ENCODE results near the gene HDAC4.

- TF ChIP-seq, protein P1, sequence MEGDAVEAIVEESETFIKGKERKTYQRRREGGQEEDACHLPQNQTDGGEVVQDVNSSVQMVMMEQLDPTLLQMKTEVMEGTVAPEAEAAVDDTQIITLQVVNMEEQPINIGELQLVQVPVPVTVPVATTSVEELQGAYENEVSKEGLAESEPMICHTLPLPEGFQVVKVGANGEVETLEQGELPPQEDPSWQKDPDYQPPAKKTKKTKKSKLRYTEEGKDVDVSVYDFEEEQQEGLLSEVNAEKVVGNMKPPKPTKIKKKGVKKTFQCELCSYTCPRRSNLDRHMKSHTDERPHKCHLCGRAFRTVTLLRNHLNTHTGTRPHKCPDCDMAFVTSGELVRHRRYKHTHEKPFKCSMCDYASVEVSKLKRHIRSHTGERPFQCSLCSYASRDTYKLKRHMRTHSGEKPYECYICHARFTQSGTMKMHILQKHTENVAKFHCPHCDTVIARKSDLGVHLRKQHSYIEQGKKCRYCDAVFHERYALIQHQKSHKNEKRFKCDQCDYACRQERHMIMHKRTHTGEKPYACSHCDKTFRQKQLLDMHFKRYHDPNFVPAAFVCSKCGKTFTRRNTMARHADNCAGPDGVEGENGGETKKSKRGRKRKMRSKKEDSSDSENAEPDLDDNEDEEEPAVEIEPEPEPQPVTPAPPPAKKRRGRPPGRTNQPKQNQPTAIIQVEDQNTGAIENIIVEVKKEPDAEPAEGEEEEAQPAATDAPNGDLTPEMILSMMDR (IDR thresholded peaks at IDR 0.05) = no peak
- TF ChIP-seq EP300 (IDR thresholded peaks at IDR 0.05) = no peak
Measured at GRCh38 chr2:239212121-239212928, 188.5 kb downstream of the HDAC4 start.
